HCT116 (cell line): Measurements from ENCODE around the gene METTL21A. TPM values are rescaled to one million over a fixed set of nuclear protein-coding genes. Genes with fewer than 3 reads are reported as not detected.
A peak's percentile ranks its signal among the peaks of the same experiment; 100 is the strongest.

Experiments used
- ATAC-seq: fragments of 200-7000 bp; cut with Tn5 transposase; 2 replicates; pipeline ENCODE4 v1.9.1; 2020; ENCODE audit warnings: mild to moderate bottlenecking, moderate library complexity
- BruUV-seq: library from RNA; stranded (reverse); fragments of 400-500 nt; replicated peaks from 2 replicates; lab custom pipeline; 2021; lab: Mats Ljungman, UMichigan
- CTCF ChIA-PET: fragments of 300-600 bp; sonication (Branson Sonifier 250); formaldehyde crosslinking; loops from one replicate; lab custom pipeline; 2021; ENCODE audit warnings: antibody characterized with exemption; lab: Charles Lee
- POLR2A ChIA-PET: fragments of 300-600, 350-600 bp; sonication (Branson Sonifier 250); formaldehyde crosslinking; loops from one replicate; lab custom pipeline; 2021; ENCODE audit warnings: antibody characterized with exemption; lab: Charles Lee
- RAD21 ChIA-PET, 2 experiments: fragments of 300-600 bp; sonication (Branson Sonifier 250); formaldehyde crosslinking; loops; one replicate each; lab custom pipeline; 2023; ENCODE audit warnings: low total read pairs in 2 of 2; ENCODE audit not compliant: uncharacterized antibody in 2 of 2, unreplicated experiment in 2 of 2, low non-redundant PET in 1 of 2; lab: Charles Lee
- DNase-seq: peaks from one replicate; pipeline ENCODE4 v3.0.0-alpha.2; 2010; ENCODE audit warnings: low read depth, low spot score
- H2AFZ ChIP-seq: fragments of 200-600 bp; shearing (Covaris generic), sonication (generic); 2 replicates; pipeline ENCODE4 v1.6.1; 2017; ENCODE audit warnings: low read depth, mixed run types, mixed read lengths, antibody characterized with exemption, low read length; ENCODE audit not compliant: poor library complexity, severe bottlenecking
- H3K27ac ChIP-seq: 2 replicates; pipeline ENCODE4 v1.5.1; 2012; ENCODE audit warnings: low read depth, low read length
- H3K27me3 ChIP-seq: fragments of 200-600 bp; sonication (generic); 2 replicates; pipeline ENCODE4 v1.6.1; 2016; ENCODE audit warnings: mixed run types, low read length, mixed read lengths; ENCODE audit not compliant: insufficient read depth
- H3K36me3 ChIP-seq, 2 experiments: fragments of 200-500 bp in 1 of 2; fragments of 200-600 bp in 1 of 2; sonication (Bioruptor generic) in 1 of 2; sonication (generic) in 1 of 2; 2 replicates each; pipeline versions ENCODE4 v1.5.1 to v1.6.1; 2014 to 2016; ENCODE audit warnings: low read length in 2 of 2, inconsistent platforms in 1 of 2, mixed read lengths in 1 of 2, mixed run types in 1 of 2; ENCODE audit not compliant: insufficient read depth in 2 of 2, control insufficient read depth in 1 of 2
- H3K4me1 ChIP-seq, 2 experiments: fragments of 200-600 bp in 1 of 2; sonication (generic) in 1 of 2; 2 replicates each; pipeline versions ENCODE4 v1.5.1 to v1.6.1; 2012 to 2017; ENCODE audit warnings: low read length in 2 of 2, inconsistent platforms in 1 of 2, mild to moderate bottlenecking in 1 of 2, mixed read lengths in 1 of 2, mixed run types in 1 of 2, moderate library complexity in 1 of 2; ENCODE audit not compliant: insufficient read depth in 2 of 2, control insufficient read depth in 1 of 2
- H3K4me2 ChIP-seq: fragments of 200-600 bp; sonication (generic); 2 replicates; pipeline ENCODE4 v1.6.1; 2017; ENCODE audit warnings: mixed run types, low read length, mixed read lengths
- H3K4me3 ChIP-seq, 2 experiments: fragments of 200-600 bp in 1 of 2; sonication (generic) in 1 of 2; replicated peaks in 1 of 2; 2 replicates each; pipeline ENCODE4 v1.5.1; 2011 to 2016; ENCODE audit warnings: low read length in 2 of 2, control low read depth in 1 of 2, low read depth in 1 of 2, mild to moderate bottlenecking in 1 of 2, mixed read lengths in 1 of 2, mixed run types in 1 of 2
- H3K79me2 ChIP-seq: fragments of 200-600 bp; sonication (generic); 2 replicates; pipeline ENCODE4 v1.6.1; 2017; ENCODE audit warnings: mild to moderate bottlenecking, mixed run types, low read length, moderate library complexity, mixed read lengths; ENCODE audit not compliant: insufficient read depth
- H3K9ac ChIP-seq: fragments of 200-600 bp; sonication (generic); 2 replicates; pipeline ENCODE4 v1.6.1; 2016; ENCODE audit warnings: low read length, mixed read lengths
- H3K9me2 ChIP-seq: fragments of 200-600 bp; sonication (generic), shearing (Covaris generic); 2 replicates; pipeline ENCODE4 v1.6.1; 2017; ENCODE audit warnings: mixed run types, mild to moderate bottlenecking, moderate library complexity; ENCODE audit not compliant: insufficient read depth
- H3K9me3 ChIP-seq, 2 experiments: fragments of 200-500 bp in 1 of 2; fragments of 200-600 bp in 1 of 2; sonication (Bioruptor generic) in 1 of 2; sonication (generic) in 1 of 2; 2 replicates each; pipeline ENCODE4 v1.6.1; 2014 to 2017; ENCODE audit warnings: low read length in 2 of 2, mixed read lengths in 2 of 2, inconsistent platforms in 1 of 2, low read depth in 1 of 2, mild to moderate bottlenecking in 1 of 2, mixed run types in 1 of 2, moderate library complexity in 1 of 2; ENCODE audit not compliant: control insufficient read depth in 1 of 2, insufficient read depth in 1 of 2
- H4K20me1 ChIP-seq: fragments of 200-600 bp; sonication (generic), shearing (Covaris generic); 2 replicates; pipeline ENCODE4 v1.6.1; 2017; ENCODE audit warnings: mixed run types, mild to moderate bottlenecking, moderate library complexity; ENCODE audit not compliant: insufficient read depth
- ATF3 ChIP-seq: IDR thresholded peaks from 2 replicates; pipeline ENCODE4 v1.6.1; 2012
- CBX3 ChIP-seq: IDR thresholded peaks from 2 replicates; pipeline ENCODE4 v1.6.1; 2012; ENCODE audit warnings: low read depth
- CEBPB ChIP-seq: IDR thresholded peaks from 2 replicates; pipeline ENCODE4 v1.6.1; 2012; ENCODE audit warnings: low read depth
- CTCF ChIP-seq, 3 experiments: fragments of 200-600 bp in 1 of 3; sonication (generic) in 1 of 3; IDR thresholded peaks in 2 of 3; conservative IDR thresholded peaks in 1 of 3; 2 replicates each; pipeline ENCODE4 v1.5.1; 2012 to 2017; ENCODE audit warnings: low read depth in 2 of 3, low read length in 2 of 3, antibody characterized with exemption in 1 of 3, borderline replicate concordance in 1 of 3, control low read depth in 1 of 3, mild to moderate bottlenecking in 1 of 3, mixed read lengths in 1 of 3, mixed run types in 1 of 3, moderate library complexity in 1 of 3; ENCODE audit not compliant: insufficient read depth in 1 of 3
- EGR1 ChIP-seq: IDR thresholded peaks from 2 replicates; pipeline ENCODE4 v1.6.1; 2012; ENCODE audit warnings: low read depth
- ELF1 ChIP-seq: IDR thresholded peaks from 2 replicates; pipeline ENCODE4 v1.6.1; 2012; ENCODE audit warnings: low read depth, borderline replicate concordance
- EZH2 ChIP-seq: fragments of 200-600 bp; sonication (generic); IDR thresholded peaks from 2 replicates; pipeline ENCODE4 v1.6.1; 2017; ENCODE audit warnings: antibody characterized with exemption, mixed run types
- EZH2phosphoT487 ChIP-seq: fragments of 200-600 bp; IDR thresholded peaks from 2 replicates; pipeline ENCODE4 v1.6.1; 2018; ENCODE audit warnings: antibody characterized with exemption, borderline replicate concordance
- FOSL1 ChIP-seq: IDR thresholded peaks from 2 replicates; pipeline ENCODE4 v1.6.1; 2012; ENCODE audit warnings: low read depth
- JUND ChIP-seq: IDR thresholded peaks from 2 replicates; pipeline ENCODE4 v1.6.1; 2012
- POLR2A ChIP-seq: IDR thresholded peaks from 2 replicates; pipeline ENCODE4 v1.7.0; 2011; ENCODE audit warnings: borderline replicate concordance; ENCODE audit not compliant: insufficient read depth, insufficient read length; ENCODE audit errors: extremely low read depth
- REST ChIP-seq: IDR thresholded peaks from 2 replicates; pipeline ENCODE4 v1.6.1; 2012; ENCODE audit warnings: low read depth
- SIN3A ChIP-seq: IDR thresholded peaks from 2 replicates; pipeline ENCODE4 v1.6.1; 2012; ENCODE audit warnings: low read depth
- SP1 ChIP-seq: IDR thresholded peaks from 2 replicates; pipeline ENCODE4 v1.6.1; 2012; ENCODE audit warnings: low read depth
- SRF ChIP-seq: IDR thresholded peaks from 2 replicates; pipeline ENCODE4 v1.6.1; 2012; ENCODE audit warnings: low read depth
- TCF7L2 ChIP-seq: IDR thresholded peaks from 2 replicates; pipeline ENCODE4 v1.7.0; 2011; ENCODE audit warnings: borderline replicate concordance, inconsistent platforms; ENCODE audit not compliant: insufficient read depth, insufficient read length; ENCODE audit errors: extremely low read depth
- ZBTB33 ChIP-seq: IDR thresholded peaks from 2 replicates; pipeline ENCODE4 v1.6.1; 2011; ENCODE audit warnings: mild to moderate bottlenecking, low read length, moderate library complexity; ENCODE audit not compliant: insufficient replicate concordance; ENCODE audit errors: extremely low read depth
- ZFX ChIP-seq: fragments of 450-650 bp; IDR thresholded peaks from 2 replicates; pipeline ENCODE4 v1.6.1; 2017
- ZNF274 ChIP-seq: fragments of 200-500 bp; sonication (Bioruptor generic); IDR thresholded peaks from 2 replicates; pipeline ENCODE4 v1.6.1; 2014; ENCODE audit warnings: mild to moderate bottlenecking, low read depth, low read length, inconsistent platforms
- intact Hi-C: fragments of 100-400 bp; cut with micrococcal nuclease; formaldehyde crosslinking; loops from 2 replicates; pipeline ENCODE4 v1.10.0; 2022
- total RNA-seq: library from RNA; stranded (reverse); gene quantifications from one replicate; pipeline ENCODE4 v1.2.1, GENCODE V29; 2021; ENCODE audit not compliant: unreplicated experiment

METTL21A gene
- total RNA-seq, 1 experiment from 2014 or later, result 25.7 TPM

- TSS peak; percentile 63 for BruUV-seq
- Histone ChIP-seq H3K4me1 (peaks cover 8 to 35% of the 10 kb centered on the region in 2 experiments; a peak in 3 of 4 replicates), H3K9me3 (no peaks in the 10 kb centered on the region), H4K20me1 (no peaks in the 10 kb centered on the region), H2AFZ (peak overlapping the region; percentile 22), H3K4me2 (peak overlapping the region; percentile 99), H3K27ac (peak overlapping the region; percentile 88), H3K4me3 (peak overlapping the region; percentile 79 to 94), H3K36me3 (peaks cover 15 to 16% of the 10 kb centered on the region in 2 experiments), H3K27me3 (no peaks in the 10 kb centered on the region), H3K79me2 (peaks cover 32% of the 10 kb centered on the region), H3K9me2 (no peaks in the 10 kb centered on the region), H3K9ac (peak overlapping the region; percentile 96)
- ChIA-PET POLR2A (interaction anchor here (1.0 to 3.4 kb wide), 3 partner anchors 8 to 95 kb away, joined by 3 to 10 read pairs (median 5); partner anchors contain the start of genes CCNYL1 and CREB1), RAD21 (no interaction called here), CTCF (interaction anchor here (0.7 to 3.6 kb wide), 7 partner anchors 7 to 417 kb away, joined by 3 to 20 read pairs (median 8); no protein-coding TSS in a partner anchor)
- no peak for DNase-seq
- intact Hi-C loops, result loop anchor here (2.0 to 5.0 kb wide), 3 partner anchors 94 to 640 kb away; no protein-coding TSS in a partner anchor
- peak; percentile 13 for ATAC-seq
- TF ChIP-seq ELF1 (no peak), EZH2 (no peak), SIN3A (0 out of 2 replicates have a peak, but pooled peaks have one; percentile 26), SRF (no peak), CBX3 (no peak), ZNF274 (no peak), SP1 (no peak), POLR2A (peak; percentile 4), FOSL1 (0 out of 2 replicates have a peak, but pooled peaks have one; percentile 1), EGR1 (no peak), ZBTB33 (no peak), TCF7L2 (no peak), CEBPB (no peak), ZFX (no peak), EZH2phosphoT487 (no peak), ATF3 (no peak), JUND (no peak), CTCF (IDR thresholded peaks at IDR 0.05 in 2 of 3, conservative IDR thresholded peaks at IDR 0.05 in 1 of 3; ENCODE audit: borderline replicate concordance in 1 of 3, insufficient read depth in 1 of 3, low read depth in 2 of 3, low read length in 2 of 3) (no peak), REST (no peak)
Observed at GRCh38 chr2:207624185-207625013, 795 bp downstream of the METTL21A start.
